B cell (primary cell): Measurements from ENCODE around the gene CYP2S1. TPM values are rescaled to one million over a fixed set of nuclear protein-coding genes. Genes with fewer than 3 reads are reported as not detected.

Experiments
- ATAC-seq: fragments of 200-7000 bp; cut with Tn5 transposase; one replicate; pipeline ENCODE4 v1.10.0; 2021; ENCODE audit warnings: low read depth, mild to moderate bottlenecking, moderate number of reproducible peaks, moderate library complexity
- CTCF ChIA-PET: fragments of 350-600 bp; sonication (Branson Sonifier 250); formaldehyde crosslinking; loops from one replicate; lab custom pipeline; 2021; ENCODE audit warnings: antibody characterized with exemption, inconsistent platforms; lab: Charles Lee
- POLR2A ChIA-PET: fragments of 350-600 bp; sonication (Branson Sonifier 250); formaldehyde crosslinking; loops from one replicate; lab custom pipeline; 2021; ENCODE audit warnings: antibody characterized with exemption; lab: Charles Lee
- DNase-seq: peaks from one replicate; pipeline ENCODE4 v3.0.0; 2013
- H2AFZ ChIP-seq: 2 replicates; pipeline ENCODE4 v1.6.1; 2012; ENCODE audit warnings: mild to moderate bottlenecking, low read depth, low read length; ENCODE audit not compliant: insufficient read depth, poor library complexity, severe bottlenecking
- H3K27ac ChIP-seq, 2 donors: 1 replicate in 1 of 2; 2 replicates in 1 of 2; pipeline ENCODE4 v1.5.1; 2012 to 2013; ENCODE audit warnings: low read length in 2 of 2, mild to moderate bottlenecking in 2 of 2, moderate library complexity in 1 of 2
- H3K27me3 ChIP-seq, 4 experiments: fragments of 200-600 bp in 1 of 4; sonication (generic) in 1 of 4; replicated peaks in 1 of 4; 1 replicate in 2 of 4; 2 replicates in 2 of 4; pipeline versions ENCODE4 v1.6.1 to v1.7.0; 2013 to 2016; ENCODE audit warnings: low read length in 3 of 4, mild to moderate bottlenecking in 2 of 4, mixed read lengths in 1 of 4, moderate library complexity in 1 of 4; ENCODE audit not compliant: insufficient read depth in 4 of 4, control insufficient read depth in 3 of 4; ENCODE audit errors: control extremely low read depth in 1 of 4
- H3K36me3 ChIP-seq, 2 experiments: replicated peaks in 1 of 2; 1 replicate in 1 of 2; 2 replicates in 1 of 2; pipeline versions ENCODE4 v1.6.1 to v1.7.1; 2013; ENCODE audit warnings: low read length in 1 of 2; ENCODE audit not compliant: insufficient read depth in 2 of 2, control insufficient read depth in 1 of 2; ENCODE audit errors: control extremely low read depth in 1 of 2, extremely low read depth in 1 of 2
- H3K4me1 ChIP-seq, 2 donors: fragments of 200-600 bp in 1 of 2; sonication (generic) in 1 of 2; 1 replicate in 1 of 2; 2 replicates in 1 of 2; pipeline versions ENCODE4 v1.5.1 to v1.6.1; 2013 to 2017; ENCODE audit warnings: low read length in 2 of 2; ENCODE audit not compliant: control insufficient read depth in 2 of 2, insufficient read depth in 2 of 2
- H3K4me2 ChIP-seq: replicated peaks from 2 replicates; pipeline ENCODE3; 2012; ENCODE audit warnings: mild to moderate bottlenecking, low read depth, low read length; ENCODE audit not compliant: poor library complexity, severe bottlenecking
- H3K4me3 ChIP-seq, 5 experiments: fragments of 200-600 bp in 1 of 5; sonication (generic) in 1 of 5; 1 replicate in 3 of 5; 2 replicates in 2 of 5; pipeline versions ENCODE4 v1.5.1 to v1.7.0; 2011 to 2016; ENCODE audit warnings: low read length in 4 of 5, mild to moderate bottlenecking in 4 of 5, low read depth in 2 of 5, control low read depth in 1 of 5, moderate library complexity in 1 of 5; ENCODE audit not compliant: insufficient read depth in 1 of 5; ENCODE audit errors: control extremely low read depth in 1 of 5, extremely low read depth in 1 of 5
- H3K79me2 ChIP-seq: fragments of 200-600 bp; sonication (generic); one replicate; pipeline ENCODE4 v1.6.0; 2016; ENCODE audit warnings: low read length; ENCODE audit not compliant: control insufficient read depth, insufficient read depth
- H3K9ac ChIP-seq: fragments of 200-600 bp; sonication (generic); 2 replicates; pipeline ENCODE4 v1.6.1; 2017; ENCODE audit warnings: mild to moderate bottlenecking, low read length, moderate library complexity
- H3K9me3 ChIP-seq, 3 donors: one replicate each; pipeline versions ENCODE4 v1.6.1 to v1.7.1; 2013; ENCODE audit warnings: low read length in 2 of 3; ENCODE audit not compliant: control insufficient read depth in 2 of 3, insufficient read depth in 1 of 3; ENCODE audit errors: control extremely low read depth in 1 of 3
- H4K20me1 ChIP-seq: 2 replicates; pipeline ENCODE4 v1.6.0; 2012; ENCODE audit warnings: mild to moderate bottlenecking, low read length; ENCODE audit not compliant: insufficient read depth, control insufficient read depth, poor library complexity, severe bottlenecking
- H3K27ac Mint-ChIP-seq: one replicate; pipeline ENCODE4 v1.8.0; 2021; ENCODE audit warnings: mixed read lengths
- H3K27me3 Mint-ChIP-seq: one replicate; pipeline ENCODE4 v1.8.0; 2021; ENCODE audit warnings: mixed read lengths
- H3K4me1 Mint-ChIP-seq: one replicate; pipeline ENCODE4 v1.8.0; 2021; ENCODE audit warnings: mixed read lengths
- H3K4me3 Mint-ChIP-seq: one replicate; pipeline ENCODE4 v1.8.0; 2021; ENCODE audit warnings: mixed read lengths
- H3K9me3 Mint-ChIP-seq: one replicate; pipeline ENCODE4 v1.8.0; 2022; ENCODE audit warnings: mixed read lengths; ENCODE audit not compliant: insufficient read depth
- CTCF ChIP-seq: fragments of 200-600 bp; IDR thresholded peaks from one replicate; pipeline ENCODE4 v1.8.0; 2022; ENCODE audit warnings: antibody characterized with exemption, mild to moderate bottlenecking
- EZH2 ChIP-seq: IDR thresholded peaks from 2 replicates; pipeline ENCODE4 v1.6.1; 2012; ENCODE audit warnings: borderline replicate concordance, low read depth, mild to moderate bottlenecking, moderate library complexity, low read length; ENCODE audit not compliant: insufficient read depth, poor library complexity, severe bottlenecking
- WGBS: methylation state at CpG from one replicate; pipeline ENCODE4 v1.1.5; 2013; ENCODE audit warnings: missing lambda C conversion rate; ENCODE audit not compliant: insufficient coverage; 5-methylcytosine and 5-hydroxymethylcytosine counted together
- intact Hi-C: fragments of 100-400 bp; cut with micrococcal nuclease; formaldehyde crosslinking; loops from one replicate; pipeline ENCODE4 v1.10.0; 2022
- polyA plus RNA-seq: library from polyadenylated mRNA; depleted of rRNA; stranded (reverse); fragments of >200 nt; gene quantifications from 2 replicates; pipeline ENCODE4 v1.2.3, GENCODE V29; 2012
- total RNA-seq, 2 donors: library from RNA; stranded (reverse); fragments of 120-200 nt in 1 of 2; gene quantifications; 1 replicate in 1 of 2; 2 replicates in 1 of 2; pipeline versions ENCODE4 v1.2.3 to v1.2.4, GENCODE V29; 2013 to 2022

The CYP2S1 gene
- total and polyA plus RNA-seq, 2 donors (not counting 1 experiment from before 2014, with no cell fraction given): 0.09 TPM; not detected in 1

GRCh38 chr19:41245843-41246242 is 52.8 kb downstream of the CYP2S1 start:
- CTCF ChIA-PET: no interaction called here
- no CpG with 5 or more reads among the region's 3 CpGs for WGBS

GRCh38 chr19:41248895-41249294 is 55.9 kb downstream of the CYP2S1 start:
- TF ChIP-seq CTCF (no peak), EZH2 (no peak)
- Histone ChIP-seq H3K36me3 (no peaks in the 10 kb centered on the region), H3K4me2 (no peak overlapping the region), H3K27ac (no peak overlapping the region), H3K79me2 (no peaks in the 10 kb centered on the region), H2AFZ (no peak overlapping the region), H3K27me3 (peaks cover 0 to 2% (median 0%) of the 10 kb centered on the region in 4 experiments), H4K20me1 (no peaks in the 10 kb centered on the region), H3K4me3 (no peak overlapping the region), H3K9me3 (peaks cover 0 to 6% (median 0%) of the 10 kb centered on the region in 3 donors), H3K4me1 (no peaks in the 10 kb centered on the region), H3K9ac (no peak overlapping the region)
- Mint-ChIP-seq H3K9me3 (no peaks in the 10 kb centered on the region), H3K27me3 (peaks cover 7% of the 10 kb centered on the region), H3K27ac (no peak overlapping the region), H3K4me1 (no peaks in the 10 kb centered on the region), H3K4me3 (no peak overlapping the region)
- DNase-seq (no peak), ATAC-seq (no peak)
- POLR2A ChIA-PET: no interaction called here
- CTCF ChIA-PET: interaction anchor here (0.7 kb wide), 1 partner anchor 15 kb away, joined by 3 read pairs; no protein-coding TSS in a partner anchor
- 75% methylated on average over 2 of the region's 4 CpGs for WGBS
- intact Hi-C loops: no loop called here

More at GRCh38 chr19:41245843-41246242, 52.8 kb downstream of the CYP2S1 start:
- Histone ChIP-seq H4K20me1 (no peaks in the 10 kb centered on the region), H3K79me2 (no peaks in the 10 kb centered on the region), H3K4me2 (no peak overlapping the region), H3K9ac (no peak overlapping the region), H3K27me3 (peaks cover 0 to 8% (median 0%) of the 10 kb centered on the region in 4 experiments), H3K4me1 (no peaks in the 10 kb centered on the region), H2AFZ (no peak overlapping the region), H3K4me3 (no peak overlapping the region), H3K9me3 (peaks cover 0 to 6% (median 0%) of the 10 kb centered on the region in 3 donors), H3K27ac (no peak overlapping the region), H3K36me3 (no peaks in the 10 kb centered on the region)
- Mint-ChIP-seq H3K4me3 (no peak overlapping the region), H3K27ac (no peak overlapping the region), H3K9me3 (no peaks in the 10 kb centered on the region), H3K4me1 (no peaks in the 10 kb centered on the region), H3K27me3 (peaks cover 2% of the 10 kb centered on the region)
- no peak for TF ChIP-seq CTCF
- no peak for TF ChIP-seq EZH2
- intact Hi-C loops: no loop called here
- ATAC-seq: no peak
- DNase-seq: no peak
- POLR2A ChIA-PET: no interaction called here
